HG03342 (cell line): Measurements from ENCODE around the gene GPR52.

ENCODE experiments used
- ATAC-seq: cut with Tn5 transposase; IDR thresholded peaks from one replicate; pipeline ENCODE4 v1.9.1; 2021; ENCODE audit warnings: mild to moderate bottlenecking, moderate library complexity; ENCODE audit not compliant: unreplicated experiment

GPR52 gene

GRCh38 chr1:174465855-174466254 lies 18.1 kb downstream of the GPR52 start:
- no peak for ATAC-seq

- no peak for ATAC-seq
These were observed 18.8 kb downstream of the GPR52 start for GRCh38 chr1:174466607-174467006.

- no peak for ATAC-seq
These were observed 21.3 kb downstream of the GPR52 start for GRCh38 chr1:174469052-174469451.

GRCh38 chr1:174469687-174470086 lies 21.9 kb downstream of the GPR52 start:
- ATAC-seq: no peak

- ATAC-seq: no peak
These were observed 31.5 kb downstream of the GPR52 start for GRCh38 chr1:174479281-174479680.

GRCh38 chr1:174480324-174480723 lies 32.6 kb downstream of the GPR52 start:
- no peak for ATAC-seq

- ATAC-seq: no peak
These were observed 43.8 kb downstream of the GPR52 start for GRCh38 chr1:174491606-174492005.

GRCh38 chr1:174497478-174497877 lies 49.7 kb downstream of the GPR52 start:
- ATAC-seq: no peak
